Subcutaneous adipose tissue (tissue), 4 donors: ENCODE data around the gene NHLRC4. TPM values are rescaled to one million over a fixed set of nuclear protein-coding genes. Genes with fewer than 3 reads are reported as not detected.

Source experiments
- CTCF ChIP-seq: fragments of 450-650 bp; IDR thresholded peaks from one replicate; pipeline ENCODE4 v1.5.1; 2016; ENCODE audit warnings: low read depth, mild to moderate bottlenecking, control low read depth, antibody characterized with exemption, moderate library complexity
- total RNA-seq, 4 donors: library from RNA; depleted of rRNA; stranded (reverse); fragments of >200 nt; gene quantifications; one replicate each; pipeline ENCODE4 v1.1.0, GENCODE V29; 2016

Gene NHLRC4
- total RNA-seq, 4 donors from 2014 or later: 0.85 to 3.8 (median 2.0) TPM; not detected in 1

GRCh38 chr16:575354-576196, 8.8 kb downstream of the NHLRC4 start:
- no peak for TF ChIP-seq CTCF

- TF ChIP-seq CTCF: no peak
Measured at GRCh38 chr16:576197-576822, 9.5 kb downstream of the NHLRC4 start.

GRCh38 chr16:576823-577201, 10.0 kb downstream of the NHLRC4 start:
- no peak for TF ChIP-seq CTCF

GRCh38 chr16:577796-578195, 11.0 kb downstream of the NHLRC4 start:
- no peak for TF ChIP-seq CTCF

- no peak for TF ChIP-seq CTCF
Measured at GRCh38 chr16:578232-578869, 11.5 kb downstream of the NHLRC4 start.

- TF ChIP-seq CTCF: no peak
Measured at GRCh38 chr16:578870-579405, 12.1 kb downstream of the NHLRC4 start.
